ENCODE measurements around the gene PPY. TPM values are rescaled to one million over a fixed set of nuclear protein-coding genes. Genes with fewer than 3 reads are reported as not detected.
"Not testable (repeated sequence)": the region's sequence is repeated elsewhere in the genome, so short reads cannot be mapped to it uniquely, and the experiment has no call there.

Gene PPY
- total RNA-seq, 2 donors from 2014 or later: 0.49 TPM; not detected in 1

GRCh38 chr17:43940630-43941029, 1.6 kb downstream of the PPY start:
- Histone ChIP-seq H3K27ac (no peak overlapping the region), H3K9me3 (no peaks in the 10 kb centered on the region), H3K9ac (ENCODE audit: low read depth in 2 of 2, low read length in 2 of 2) (no peak overlapping the region), H3K27me3 (peaks cover 4% of the 10 kb centered on the region), H3K4me3 (no peak overlapping the region), H3K4me1 (no peaks in the 10 kb centered on the region), H3K36me3 (no peaks in the 10 kb centered on the region)
- intact Hi-C loops (cut with DNase I): loop anchor here (5.0 kb wide), 2 partner anchors 52 to 102 kb away; no protein-coding TSS in a partner anchor
- no peak for DNase-seq
- TF ChIP-seq CTCF (IDR thresholded peaks at IDR 0.05): no peak

- Histone ChIP-seq H3K9me3 (no peaks in the 10 kb centered on the region), H3K4me1 (no peaks in the 10 kb centered on the region), H3K27ac (no peak overlapping the region), H3K27me3 (peaks cover 4% of the 10 kb centered on the region), H3K4me3 (no peak overlapping the region), H3K9ac (ENCODE audit: low read depth in 2 of 2, low read length in 2 of 2) (no peak overlapping the region), H3K36me3 (no peaks in the 10 kb centered on the region)
- no peak for TF ChIP-seq CTCF (IDR thresholded peaks at IDR 0.05)
- intact Hi-C loops (cut with DNase I): loop anchor here (5.0 kb wide), 2 partner anchors 52 to 102 kb away; no protein-coding TSS in a partner anchor
- no peak for DNase-seq
Measured at GRCh38 chr17:43939886-43940285, 2.4 kb downstream of the PPY start.

- intact Hi-C loops (cut with DNase I); H3K27ac ChIP-seq; DNase-seq; H3K27me3 ChIP-seq; H3K9me3 ChIP-seq; H3K4me3 ChIP-seq; H3K9ac ChIP-seq (ENCODE audit: low read depth in 2 of 2, low read length in 2 of 2); H3K36me3 ChIP-seq; H3K4me1 ChIP-seq: not testable (repeated sequence)
Measured at GRCh38 chr17:43939452-43939851, 2.8 kb downstream of the PPY start.

GRCh38 chr17:43938838-43939182, 3.5 kb downstream of the PPY start:
- no peaks in the 10 kb centered on the region for H3K4me1 ChIP-seq
- no peak overlapping the region for H3K27ac ChIP-seq
- H3K9me3 ChIP-seq: no peaks in the 10 kb centered on the region
- intact Hi-C loops (cut with DNase I): no loop called here
- H3K36me3 ChIP-seq: no peaks in the 10 kb centered on the region
- H3K4me3 ChIP-seq: no peak overlapping the region
- H3K27me3 ChIP-seq: peaks cover 4% of the 10 kb centered on the region
- no peak for TF ChIP-seq CTCF (IDR thresholded peaks at IDR 0.05)
- no peak overlapping the region for H3K9ac ChIP-seq (ENCODE audit: low read depth in 2 of 2, low read length in 2 of 2)
- DNase-seq: no peak

GRCh38 chr17:43936434-43936833, 5.8 kb downstream of the PPY start:
- Histone ChIP-seq H3K9ac (ENCODE audit: low read depth in 2 of 2, low read length in 2 of 2) (no peak overlapping the region), H3K36me3 (no peaks in the 10 kb centered on the region), H3K9me3 (no peaks in the 10 kb centered on the region), H3K27ac (no peak overlapping the region), H3K4me3 (no peak overlapping the region), H3K27me3 (peaks cover 4% of the 10 kb centered on the region), H3K4me1 (no peaks in the 10 kb centered on the region)
- DNase-seq: no peak
- no peak for TF ChIP-seq CTCF (IDR thresholded peaks at IDR 0.05)
- intact Hi-C loops (cut with DNase I): no loop called here

GRCh38 chr17:43935926-43936261, 6.4 kb downstream of the PPY start:
- Histone ChIP-seq H3K36me3 (no peaks in the 10 kb centered on the region), H3K4me1 (no peaks in the 10 kb centered on the region), H3K9me3 (no peaks in the 10 kb centered on the region), H3K27me3 (peaks cover 4% of the 10 kb centered on the region), H3K4me3 (no peak overlapping the region), H3K9ac (ENCODE audit: low read depth in 2 of 2, low read length in 2 of 2) (no peak overlapping the region), H3K27ac (no peak overlapping the region)
- no peak for DNase-seq
- intact Hi-C loops (cut with DNase I): no loop called here
- no peak for TF ChIP-seq CTCF (IDR thresholded peaks at IDR 0.05)

Measured in colonic mucosa (tissue), 4 donors.